ENCODE measurements around the gene ENPP1. TPM values are rescaled to one million over a fixed set of nuclear protein-coding genes. Genes with fewer than 3 reads are reported as not detected.

Gene ENPP1
- total and polyA plus RNA-seq, 2 donors (not counting 3 experiments of a cell fraction or from before 2014, with no cell fraction given), result 0.36 to 1.4 TPM

DNA sequence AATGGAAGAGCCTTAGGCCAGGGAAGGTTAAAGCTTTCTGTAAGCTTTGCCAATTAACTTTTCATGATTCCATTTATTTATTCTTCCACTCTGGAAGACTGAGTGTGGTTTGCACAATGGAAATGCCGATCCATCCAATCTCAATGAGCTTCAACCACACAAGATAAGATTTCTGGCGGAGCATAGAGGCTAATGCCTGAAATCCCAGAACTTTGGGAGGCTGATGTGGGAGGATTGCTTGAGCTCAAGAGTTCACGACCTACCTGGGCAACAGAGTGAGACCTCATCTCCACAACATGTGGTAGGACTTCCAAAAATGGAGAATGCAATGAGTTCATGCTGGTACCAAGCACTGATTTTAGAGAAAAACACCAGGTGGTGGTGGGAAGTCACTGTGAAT lies 6.2 kb downstream of the ENPP1 start:
- CTCF ChIA-PET, result interaction anchor here (1.1 to 1.3 kb wide), 2 partner anchors 9 to 12 kb away, joined by 3 to 6 read pairs; no protein-coding TSS in a partner anchor
- FAIRE-seq, result no peak

More for the DNA sequence above, 6.2 kb downstream of the ENPP1 start:
- Histone ChIP-seq H3K9me1 (replicated peaks; ENCODE audit: control insufficient read depth, extremely low read depth, insufficient read depth, low read length) (no peaks in the 10 kb centered on the region), H3K4me1 (ENCODE audit: control insufficient read depth, extremely low read depth, insufficient read depth, low read length) (no peaks in the 10 kb centered on the region), H4K20me1 (replicated peaks; ENCODE audit: control insufficient read depth, extremely low read depth, insufficient read depth, low read length) (no peaks in the 10 kb centered on the region), H3K79me2 (ENCODE audit: control insufficient read depth, insufficient read depth, low read length) (no peaks in the 10 kb centered on the region), H3K4me3 (replicated peaks in 1 of 3; ENCODE audit: insufficient read depth in 1 of 3, low read depth in 1 of 3, low read length in 3 of 3) (no peak overlapping the region), H3K27me3 (ENCODE audit: control insufficient read depth in 2 of 2, insufficient read depth in 2 of 2, low read length in 2 of 2) (peaks cover 0 to 4% of the 10 kb centered on the region in 2 experiments), H2AFZ (ENCODE audit: low read depth, low read length) (no peak overlapping the region), H3K9me3 (replicated peaks; ENCODE audit: control insufficient read depth, insufficient read depth, low read length) (no peaks in the 10 kb centered on the region), H3K9ac (replicated peaks; ENCODE audit: extremely low read depth, insufficient read depth, low read length) (no peak overlapping the region), H3K36me3 (ENCODE audit: control insufficient read depth in 2 of 2, extremely low read depth in 1 of 2, insufficient read depth in 2 of 2, low read length in 2 of 2) (no peaks in the 10 kb centered on the region), H3K4me2 (ENCODE audit: insufficient read depth, low read length) (no peak overlapping the region), H3K27ac (ENCODE audit: insufficient read depth, low read depth, low read length) (no peak overlapping the region)
- dilution Hi-C loops (cut with MboI; ENCODE audit: extremely low pct_ligation_motif_present, low sequenced_read_pairs), result no loop called here
- TF ChIP-seq GATA2 (IDR thresholded peaks at IDR 0.05; ENCODE audit: insufficient read depth, insufficient read length, low read depth, low read length) (no peak), POLR2A (IDR thresholded peaks at IDR 0.05; ENCODE audit: low read depth, low read length) (no peak), JUN (IDR thresholded peaks at IDR 0.05; ENCODE audit: borderline replicate concordance, insufficient read depth, insufficient read length, low read depth) (no peak), MYC (IDR thresholded peaks at IDR 0.05; ENCODE audit: low read depth, low read length) (no peak), POLR2AphosphoS5 (IDR thresholded peaks at IDR 0.05; ENCODE audit: insufficient read depth, low read depth, low read length) (no peak), EZH2 (IDR thresholded peaks at IDR 0.05; ENCODE audit: borderline replicate concordance, low read depth, low read length, severe bottlenecking) (no peak), FOS (IDR thresholded peaks at IDR 0.05; ENCODE audit: borderline replicate concordance, insufficient read depth, low read length) (no peak)
- TF ChIP-seq, protein P1, sequence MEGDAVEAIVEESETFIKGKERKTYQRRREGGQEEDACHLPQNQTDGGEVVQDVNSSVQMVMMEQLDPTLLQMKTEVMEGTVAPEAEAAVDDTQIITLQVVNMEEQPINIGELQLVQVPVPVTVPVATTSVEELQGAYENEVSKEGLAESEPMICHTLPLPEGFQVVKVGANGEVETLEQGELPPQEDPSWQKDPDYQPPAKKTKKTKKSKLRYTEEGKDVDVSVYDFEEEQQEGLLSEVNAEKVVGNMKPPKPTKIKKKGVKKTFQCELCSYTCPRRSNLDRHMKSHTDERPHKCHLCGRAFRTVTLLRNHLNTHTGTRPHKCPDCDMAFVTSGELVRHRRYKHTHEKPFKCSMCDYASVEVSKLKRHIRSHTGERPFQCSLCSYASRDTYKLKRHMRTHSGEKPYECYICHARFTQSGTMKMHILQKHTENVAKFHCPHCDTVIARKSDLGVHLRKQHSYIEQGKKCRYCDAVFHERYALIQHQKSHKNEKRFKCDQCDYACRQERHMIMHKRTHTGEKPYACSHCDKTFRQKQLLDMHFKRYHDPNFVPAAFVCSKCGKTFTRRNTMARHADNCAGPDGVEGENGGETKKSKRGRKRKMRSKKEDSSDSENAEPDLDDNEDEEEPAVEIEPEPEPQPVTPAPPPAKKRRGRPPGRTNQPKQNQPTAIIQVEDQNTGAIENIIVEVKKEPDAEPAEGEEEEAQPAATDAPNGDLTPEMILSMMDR (IDR thresholded peaks at IDR 0.05; ENCODE audit: extremely low read depth in 1 of 2, insufficient read depth in 1 of 2, low read depth in 1 of 2, low read length in 2 of 2), result no peak
- TF ChIP-seq, protein P2, sequence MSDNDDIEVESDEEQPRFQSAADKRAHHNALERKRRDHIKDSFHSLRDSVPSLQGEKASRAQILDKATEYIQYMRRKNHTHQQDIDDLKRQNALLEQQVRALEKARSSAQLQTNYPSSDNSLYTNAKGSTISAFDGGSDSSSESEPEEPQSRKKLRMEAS (IDR thresholded peaks at IDR 0.05; ENCODE audit: insufficient read depth, insufficient read length), result no peak
- intact Hi-C loops (cut with micrococcal nuclease), result no loop called here
- DNase-seq (ENCODE audit: low read depth, low spot score), result no peak
- BruUV-seq (replicated peaks), result no TSS peak
- POLR2A ChIA-PET, result no interaction called here
